GM23338 (cell line): ENCODE data around the gene PTPRN2. TPM values are rescaled to one million over a fixed set of nuclear protein-coding genes. Genes with fewer than 3 reads are reported as not detected.

Experiments
- ATAC-seq: fragments of 200-7000 bp; cut with Tn5 transposase; 3 replicates; pipeline ENCODE4 v1.9.1; 2020
- DNase-seq: peaks from one replicate; pipeline ENCODE4 v3.0.0-alpha.2; 2015; ENCODE audit warnings: low spot score
- H2AFZ ChIP-seq: fragments of 200-600 bp; sonication (generic); 2 replicates; pipeline ENCODE4 v1.8.0; 2016; ENCODE audit warnings: antibody characterized with exemption, mild to moderate bottlenecking, moderate library complexity
- H3F3A ChIP-seq: fragments of 200-600 bp; sonication (generic); replicated peaks from 2 replicates; pipeline ENCODE4 v1.8.0; 2017; ENCODE audit warnings: antibody characterized with exemption, mixed run types, low read depth
- H3K27ac ChIP-seq: fragments of 200-600 bp; sonication (generic); 2 replicates; pipeline ENCODE4 v1.6.1; 2016; ENCODE audit warnings: low read depth
- H3K27me3 ChIP-seq: fragments of 200-600 bp; sonication (generic); 2 replicates; pipeline ENCODE4 v1.8.0; 2016; ENCODE audit warnings: mild to moderate bottlenecking, mixed run types, moderate library complexity; ENCODE audit not compliant: insufficient read depth
- H3K36me3 ChIP-seq: fragments of 200-600 bp; sonication (generic); 2 replicates; pipeline ENCODE4 v1.8.0; 2016; ENCODE audit warnings: mild to moderate bottlenecking; ENCODE audit not compliant: insufficient read depth
- H3K4me1 ChIP-seq: fragments of 200-600 bp; sonication (generic); 2 replicates; pipeline ENCODE4 v1.8.0; 2016; ENCODE audit warnings: mild to moderate bottlenecking, moderate library complexity; ENCODE audit not compliant: insufficient read depth
- H3K4me2 ChIP-seq: fragments of 200-600 bp; sonication (generic); 2 replicates; pipeline ENCODE4 v1.7.1; 2017; ENCODE audit warnings: mixed run types
- H3K4me3 ChIP-seq: fragments of 200-600 bp; sonication (generic); 2 replicates; pipeline ENCODE4 v1.6.1; 2016; ENCODE audit warnings: mixed run types
- H3K79me2 ChIP-seq: fragments of 200-600 bp; sonication (generic); replicated peaks from 2 replicates; pipeline ENCODE4 v1.8.0; 2017; ENCODE audit warnings: mild to moderate bottlenecking; ENCODE audit not compliant: insufficient read depth
- H3K9me2 ChIP-seq: fragments of 200-600 bp; sonication (generic); 2 replicates; pipeline ENCODE4 v1.8.0; 2017; ENCODE audit not compliant: insufficient read depth
- H4K20me1 ChIP-seq: fragments of 200-600 bp; sonication (generic); replicated peaks from 2 replicates; pipeline ENCODE4 v1.8.0; 2017; ENCODE audit warnings: mild to moderate bottlenecking; ENCODE audit not compliant: insufficient read depth
- H3K27ac Mint-ChIP-seq: 2 replicates; pipeline ENCODE4 v1.8.0; 2020; ENCODE audit warnings: inconsistent platforms, mild to moderate bottlenecking, moderate library complexity, mixed read lengths
- H3K27me3 Mint-ChIP-seq: 3 replicates; pipeline ENCODE4 v1.8.0; 2022; ENCODE audit warnings: low read depth, mild to moderate bottlenecking, moderate library complexity, mixed read lengths, inconsistent platforms; ENCODE audit not compliant: insufficient read depth, poor library complexity
- H3K36me3 Mint-ChIP-seq: 3 replicates; pipeline ENCODE4 v1.8.0; 2021; ENCODE audit warnings: low read depth, mild to moderate bottlenecking, inconsistent platforms, moderate library complexity, mixed read lengths
- H3K4me1 Mint-ChIP-seq: 3 replicates; pipeline ENCODE4 v1.8.0; 2020; ENCODE audit warnings: mild to moderate bottlenecking, inconsistent platforms, mixed read lengths
- H3K4me3 Mint-ChIP-seq: 3 replicates; pipeline ENCODE4 v1.8.0; 2021; ENCODE audit warnings: moderate library complexity, mild to moderate bottlenecking, inconsistent platforms, mixed read lengths
- H3K9me3 Mint-ChIP-seq: 3 replicates; pipeline ENCODE4 v1.8.0; 2020; ENCODE audit warnings: moderate library complexity, mild to moderate bottlenecking, inconsistent platforms, mixed read lengths
- CREB1 ChIP-seq: fragments of 250-450 bp; sonication (Bioruptor Pico); IDR thresholded peaks from 2 replicates; pipeline ENCODE4 v1.5.0; 2020; ENCODE audit warnings: low read depth, mild to moderate bottlenecking, moderate library complexity
- EZH2 ChIP-seq: fragments of 200-600 bp; sonication (generic); IDR thresholded peaks from one replicate; pipeline ENCODE4 v1.8.0; 2017; ENCODE audit warnings: antibody characterized with exemption, mild to moderate bottlenecking, low read depth; ENCODE audit not compliant: unreplicated experiment
- EZH2phosphoT487 ChIP-seq: fragments of 200-600 bp; sonication (generic); IDR thresholded peaks from one replicate; pipeline ENCODE4 v1.8.1; 2018; ENCODE audit warnings: antibody characterized with exemption; ENCODE audit not compliant: unreplicated experiment
- JUNB ChIP-seq: IDR thresholded peaks from one replicate; pipeline ENCODE4 v1.6.1; 2016; ENCODE audit warnings: antibody characterized with exemption; ENCODE audit not compliant: unreplicated experiment
- NANOG ChIP-seq: IDR thresholded peaks from 2 replicates; pipeline ENCODE4 v1.6.1; 2016; ENCODE audit warnings: antibody characterized with exemption, borderline replicate concordance
- POLR2AphosphoS5 ChIP-seq: IDR thresholded peaks from 2 replicates; pipeline ENCODE4 v1.6.1; 2016; ENCODE audit warnings: antibody characterized with exemption, low read depth
- REST ChIP-seq: IDR thresholded peaks from one replicate; pipeline ENCODE4 v1.6.1; 2018; ENCODE audit warnings: antibody characterized with exemption; ENCODE audit not compliant: unreplicated experiment
- STAT1 ChIP-seq: IDR thresholded peaks from one replicate; pipeline ENCODE4 v1.6.1; 2016; ENCODE audit warnings: antibody characterized with exemption; ENCODE audit not compliant: unreplicated experiment
- ZNF114 ChIP-seq: fragments of 250-450 bp; sonication (Bioruptor Pico); IDR thresholded peaks from 2 replicates; pipeline ENCODE4 v1.5.0; 2020; ENCODE audit warnings: mild to moderate bottlenecking, moderate library complexity
- ZNF331 ChIP-seq: fragments of 250-450 bp; sonication (Bioruptor Pico); IDR thresholded peaks from 2 replicates; pipeline ENCODE4 v1.5.0; 2020; ENCODE audit warnings: low read depth, mild to moderate bottlenecking, moderate library complexity
- ZNF462 ChIP-seq: fragments of 250-450 bp; sonication (Bioruptor Pico); IDR thresholded peaks from 2 replicates; pipeline ENCODE4 v1.5.0; 2020; ENCODE audit warnings: mild to moderate bottlenecking, moderate library complexity
- polyA plus RNA-seq: library from polyadenylated mRNA; unstranded; fragments of >200 nt; fragmentation: Nextera tagmentation; extraction: Ambion mirVana; gene quantifications from 2 replicates; pipeline ENCODE4 v1.2.1, GENCODE V29; 2016
- total RNA-seq: library from RNA; depleted of rRNA; stranded (reverse); fragments of >200 nt; shearing (Covaris generic); gene quantifications from 2 replicates; pipeline ENCODE4 v1.2.3, GENCODE V29; 2014
- TF ChIP-seq, protein P1 (sequence below): IDR thresholded peaks from 2 replicates; pipeline ENCODE4 v1.6.1; 2016; ENCODE audit warnings: antibody characterized with exemption
- TF ChIP-seq, protein P2 (sequence below), 2 experiments: fragments of 200-600 bp in 1 of 2; sonication (generic) in 1 of 2; conservative IDR thresholded peaks; 2 replicates each; pipeline versions ENCODE4 v1.5.1 to v1.6.1; 2016 to 2017; ENCODE audit warnings: antibody characterized with exemption in 2 of 2, low read depth in 2 of 2, mild to moderate bottlenecking in 2 of 2, moderate library complexity in 1 of 2

The PTPRN2 gene
- total and polyA plus RNA-seq, 2 experiments from 2014 or later, result 0.87 to 4.0 TPM

GRCh38 chr7:157822688-157823031, 765.0 kb downstream of the PTPRN2 start:
- Histone ChIP-seq H3K36me3 (no peaks in the 10 kb centered on the region), H4K20me1 (no peaks in the 10 kb centered on the region), H3K9me2 (no peaks in the 10 kb centered on the region), H3F3A (no peaks in the 10 kb centered on the region), H3K4me2 (no peak overlapping the region), H2AFZ (no peak overlapping the region), H3K79me2 (no peaks in the 10 kb centered on the region), H3K4me1 (no peaks in the 10 kb centered on the region), H3K27me3 (no peaks in the 10 kb centered on the region), H3K27ac (no peak overlapping the region), H3K4me3 (no peak overlapping the region)
- Mint-ChIP-seq H3K27me3 (peaks cover 7% of the 10 kb centered on the region), H3K9me3 (peaks cover 54% of the 10 kb centered on the region), H3K36me3 (peaks cover 16% of the 10 kb centered on the region), H3K27ac (no peak overlapping the region), H3K4me1 (no peaks in the 10 kb centered on the region), H3K4me3 (no peak overlapping the region)
- no peak for DNase-seq
- ATAC-seq, result no peak
- no peak for TF ChIP-seq ZNF462 (CRISPR knock-in tag)
- TF ChIP-seq EZH2phosphoT487, result no peak
- no peak for TF ChIP-seq POLR2AphosphoS5
- TF ChIP-seq CREB1 (CRISPR knock-in tag), result no peak
- no peak for TF ChIP-seq ZNF114 (CRISPR knock-in tag)
- TF ChIP-seq, protein P1, sequence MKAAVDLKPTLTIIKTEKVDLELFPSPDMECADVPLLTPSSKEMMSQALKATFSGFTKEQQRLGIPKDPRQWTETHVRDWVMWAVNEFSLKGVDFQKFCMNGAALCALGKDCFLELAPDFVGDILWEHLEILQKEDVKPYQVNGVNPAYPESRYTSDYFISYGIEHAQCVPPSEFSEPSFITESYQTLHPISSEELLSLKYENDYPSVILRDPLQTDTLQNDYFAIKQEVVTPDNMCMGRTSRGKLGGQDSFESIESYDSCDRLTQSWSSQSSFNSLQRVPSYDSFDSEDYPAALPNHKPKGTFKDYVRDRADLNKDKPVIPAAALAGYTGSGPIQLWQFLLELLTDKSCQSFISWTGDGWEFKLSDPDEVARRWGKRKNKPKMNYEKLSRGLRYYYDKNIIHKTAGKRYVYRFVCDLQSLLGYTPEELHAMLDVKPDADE, result no peak
- no peak for TF ChIP-seq NANOG
- TF ChIP-seq REST, result no peak
- TF ChIP-seq JUNB, result no peak
- no peak for TF ChIP-seq ZNF331 (CRISPR knock-in tag)
- no peak for TF ChIP-seq EZH2
- TF ChIP-seq, protein P2, sequence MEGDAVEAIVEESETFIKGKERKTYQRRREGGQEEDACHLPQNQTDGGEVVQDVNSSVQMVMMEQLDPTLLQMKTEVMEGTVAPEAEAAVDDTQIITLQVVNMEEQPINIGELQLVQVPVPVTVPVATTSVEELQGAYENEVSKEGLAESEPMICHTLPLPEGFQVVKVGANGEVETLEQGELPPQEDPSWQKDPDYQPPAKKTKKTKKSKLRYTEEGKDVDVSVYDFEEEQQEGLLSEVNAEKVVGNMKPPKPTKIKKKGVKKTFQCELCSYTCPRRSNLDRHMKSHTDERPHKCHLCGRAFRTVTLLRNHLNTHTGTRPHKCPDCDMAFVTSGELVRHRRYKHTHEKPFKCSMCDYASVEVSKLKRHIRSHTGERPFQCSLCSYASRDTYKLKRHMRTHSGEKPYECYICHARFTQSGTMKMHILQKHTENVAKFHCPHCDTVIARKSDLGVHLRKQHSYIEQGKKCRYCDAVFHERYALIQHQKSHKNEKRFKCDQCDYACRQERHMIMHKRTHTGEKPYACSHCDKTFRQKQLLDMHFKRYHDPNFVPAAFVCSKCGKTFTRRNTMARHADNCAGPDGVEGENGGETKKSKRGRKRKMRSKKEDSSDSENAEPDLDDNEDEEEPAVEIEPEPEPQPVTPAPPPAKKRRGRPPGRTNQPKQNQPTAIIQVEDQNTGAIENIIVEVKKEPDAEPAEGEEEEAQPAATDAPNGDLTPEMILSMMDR (conservative IDR thresholded peaks at IDR 0.05; ENCODE audit: low read depth in 2 of 2), result no peak
- TF ChIP-seq STAT1, result no peak
